ENCODE results near the gene NFKBIE.
A peak's percentile ranks its signal among the peaks of the same experiment; 100 is the strongest.

Gene NFKBIE

GRCh38 chr6:44247338-44248302, 17.7 kb downstream of the NFKBIE start:
- Histone ChIP-seq H3K4me3 (ENCODE audit: control insufficient read depth in 1 of 7, extremely low read depth in 1 of 7, insufficient read depth in 4 of 7, low read depth in 2 of 7, low read length in 6 of 7) (peak overlapping the region; percentile 67 to 100 (median 97)), H3K36me3 (ENCODE audit: control insufficient read depth in 4 of 4, insufficient read depth in 4 of 4, low read length in 3 of 4) (peaks cover 19 to 45% (median 35%) of the 10 kb centered on the region in 4 experiments), H3K27ac (ENCODE audit: insufficient read depth in 1 of 2, low read depth in 1 of 2, low read length in 2 of 2, poor library complexity in 1 of 2, severe bottlenecking in 2 of 2) (peak overlapping the region; percentile 88 to 96), H3K4me1 (ENCODE audit: control extremely low read depth in 1 of 4, control insufficient read depth in 4 of 4, insufficient read depth in 4 of 4, low read length in 3 of 4) (peaks cover 13 to 39% (median 31%) of the 10 kb centered on the region in 4 experiments), H3K9me3 (ENCODE audit: control extremely low read depth in 1 of 5, control insufficient read depth in 4 of 5, insufficient read depth in 2 of 5, low read depth in 1 of 5, low read length in 4 of 5) (no peaks in the 10 kb centered on the region), H3K27me3 (replicated peaks in 2 of 5; ENCODE audit: control insufficient read depth in 4 of 5, insufficient read depth in 5 of 5, low read length in 4 of 5) (no peaks in the 10 kb centered on the region)
- peak; percentile 86 to 94 (median 91) for DNase-seq
- ChIA-PET POLR2A (interaction anchor here (0.5 to 3.4 kb wide), 12 partner anchors 8 to 90 kb away, joined by 3 to 42 read pairs (median 5); partner anchors contain the start of genes NFKBIE, SLC29A1 and SLC35B2), CTCF (interaction anchor here (0.6 to 6.3 kb wide), 10 partner anchors 10 to 75 kb away, joined by 3 to 32 read pairs (median 4); partner anchors contain the start of gene SLC35B2)
- WGBS (ENCODE audit: insufficient coverage): 0% methylated on average over 28 of the region's 52 CpGs

- ChIA-PET CTCF (interaction anchor here (0.6 to 6.3 kb wide), 8 partner anchors 11 to 74 kb away, joined by 3 to 32 read pairs (median 6); partner anchors contain the start of gene SLC35B2), POLR2A (interaction anchor here (0.5 to 3.4 kb wide), 12 partner anchors 9 to 611 kb away, joined by 3 to 42 read pairs (median 5); partner anchors contain the start of genes MAD2L1BP, NFKBIE, SLC29A1 and SLC35B2)
- 0% methylated on average over 27 of the region's 34 CpGs for WGBS (ENCODE audit: insufficient coverage)
- peak within 1 kb of the TSS; percentile 67 to 100 (median 97) for H3K4me3 ChIP-seq (ENCODE audit: control insufficient read depth in 1 of 7, extremely low read depth in 1 of 7, insufficient read depth in 4 of 7, low read depth in 2 of 7, low read length in 6 of 7)
- H3K9me3 ChIP-seq (ENCODE audit: control extremely low read depth in 1 of 5, control insufficient read depth in 4 of 5, insufficient read depth in 2 of 5, low read depth in 1 of 5, low read length in 4 of 5): no peaks in the 10 kb centered on the region
- peaks cover 13 to 39% (median 31%) of the 10 kb centered on the region in 4 experiments for H3K4me1 ChIP-seq (ENCODE audit: control extremely low read depth in 1 of 4, control insufficient read depth in 4 of 4, insufficient read depth in 4 of 4, low read length in 3 of 4)
- DNase-seq: peak; percentile 98 to 99 (median 99)
- peak within 1 kb of the TSS; percentile 88 to 96 for H3K27ac ChIP-seq (ENCODE audit: insufficient read depth in 1 of 2, low read depth in 1 of 2, low read length in 2 of 2, poor library complexity in 1 of 2, severe bottlenecking in 2 of 2)
- peaks cover 19 to 40% (median 30%) of the 10 kb centered on the region in 4 experiments for H3K36me3 ChIP-seq (ENCODE audit: control insufficient read depth in 4 of 4, insufficient read depth in 4 of 4, low read length in 3 of 4)
- no peaks in the 10 kb centered on the region for H3K27me3 ChIP-seq (replicated peaks in 2 of 5; ENCODE audit: control insufficient read depth in 4 of 5, insufficient read depth in 5 of 5, low read length in 4 of 5)
Measured at GRCh38 chr6:44246663-44247337, 18.6 kb downstream of the NFKBIE start, which contains the start of gene HSP90AB1. TSS of gene HSP90AB1 (plus strand) at chr6:44247101. CDS start at chr6:44248630, 1,529 bp downstream.

DNA sequence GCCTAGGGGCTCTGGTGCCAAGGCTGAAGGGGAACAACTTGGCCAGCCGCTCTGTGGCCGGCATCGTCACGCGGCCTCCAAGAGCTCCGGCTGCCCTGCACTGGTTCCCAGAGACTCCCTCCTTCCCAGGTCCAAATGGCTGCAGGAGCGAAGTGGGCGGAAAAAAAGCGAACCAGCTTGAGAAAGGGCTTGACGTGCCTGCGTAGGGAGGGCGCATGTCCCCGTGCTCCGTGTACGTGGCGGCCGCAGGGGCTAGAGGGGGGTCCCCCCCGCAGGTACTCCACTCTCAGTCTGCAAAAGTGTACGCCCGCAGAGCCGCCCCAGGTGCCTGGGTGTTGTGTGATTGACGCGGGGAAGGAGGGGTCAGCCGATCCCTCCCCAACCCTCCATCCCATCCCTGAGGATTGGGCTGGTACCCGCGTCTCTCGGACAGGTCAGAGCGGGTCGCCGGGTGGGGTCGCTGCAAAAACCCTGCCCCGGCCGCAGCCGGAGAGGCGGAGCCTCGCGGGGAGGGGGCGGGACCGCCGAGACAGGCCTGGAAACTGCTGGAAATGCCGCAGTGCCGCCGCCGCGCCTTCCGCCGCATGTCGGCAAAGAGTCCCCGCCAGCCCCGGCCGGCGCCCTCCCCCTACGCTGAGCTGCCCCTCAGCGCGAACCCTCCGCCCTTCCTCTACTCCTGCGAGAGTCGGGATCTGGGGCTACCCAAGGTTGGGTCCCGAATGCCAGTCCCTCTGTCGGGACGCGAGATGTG, 19.3 kb downstream of the NFKBIE start:
- no peaks in the 10 kb centered on the region for H3K9me3 ChIP-seq (ENCODE audit: control extremely low read depth in 1 of 5, control insufficient read depth in 4 of 5, insufficient read depth in 2 of 5, low read depth in 1 of 5, low read length in 4 of 5)
- H3K27ac ChIP-seq (ENCODE audit: insufficient read depth in 1 of 2, low read depth in 1 of 2, low read length in 2 of 2, poor library complexity in 1 of 2, severe bottlenecking in 2 of 2): peak overlapping the region; percentile 88 to 96
- peak; percentile 80 to 88 (median 85) for DNase-seq
- CTCF ChIA-PET: interaction anchor here (0.6 to 6.3 kb wide), 15 partner anchors 8 to 93 kb away, joined by 3 to 32 read pairs (median 4); partner anchors contain the start of gene SLC35B2
- H3K27me3 ChIP-seq (replicated peaks in 2 of 5; ENCODE audit: control insufficient read depth in 4 of 5, insufficient read depth in 5 of 5, low read length in 4 of 5): no peaks in the 10 kb centered on the region
- H3K4me3 ChIP-seq (ENCODE audit: control insufficient read depth in 1 of 7, extremely low read depth in 1 of 7, insufficient read depth in 4 of 7, low read depth in 2 of 7, low read length in 6 of 7): peak overlapping the region; percentile 67 to 100 (median 97)
- WGBS (ENCODE audit: insufficient coverage): under 1% methylated on average over 59 of the region's 62 CpGs
- POLR2A ChIA-PET: interaction anchor here (0.6 to 3.4 kb wide), 14 partner anchors 8 to 1133 kb away, joined by 3 to 42 read pairs (median 4); partner anchors contain the start of genes MAD2L1BP, NFKBIE, SLC29A1 and SLC35B2
- H3K4me1 ChIP-seq (ENCODE audit: control extremely low read depth in 1 of 4, control insufficient read depth in 4 of 4, insufficient read depth in 4 of 4, low read length in 3 of 4): peaks cover 13 to 39% (median 31%) of the 10 kb centered on the region in 4 experiments
- peaks cover 19 to 33% (median 23%) of the 10 kb centered on the region in 4 experiments for H3K36me3 ChIP-seq (ENCODE audit: control insufficient read depth in 4 of 4, insufficient read depth in 4 of 4, low read length in 3 of 4)

GRCh38 chr6:44245391-44245911, 19.9 kb downstream of the NFKBIE start:
- peak overlapping the region in 6 of 7 experiments; percentile 96 to 100 (median 98) for H3K4me3 ChIP-seq (ENCODE audit: control insufficient read depth in 1 of 7, extremely low read depth in 1 of 7, insufficient read depth in 4 of 7, low read depth in 2 of 7, low read length in 6 of 7)
- peaks cover 15 to 26% (median 17%) of the 10 kb centered on the region in 4 experiments for H3K36me3 ChIP-seq (ENCODE audit: control insufficient read depth in 4 of 4, insufficient read depth in 4 of 4, low read length in 3 of 4)
- ChIA-PET POLR2A (interaction anchor here (0.5 to 3.4 kb wide), 5 partner anchors 8 to 1132 kb away, joined by 3 to 42 read pairs (median 4); partner anchors contain the start of gene SLC35B2), CTCF (interaction anchor here (0.9 to 6.3 kb wide), 15 partner anchors 8 to 93 kb away, joined by 3 to 32 read pairs (median 4); no protein-coding TSS in a partner anchor)
- peaks cover 13 to 37% (median 31%) of the 10 kb centered on the region in 4 experiments for H3K4me1 ChIP-seq (ENCODE audit: control extremely low read depth in 1 of 4, control insufficient read depth in 4 of 4, insufficient read depth in 4 of 4, low read length in 3 of 4)
- no peak overlapping the region for H3K27ac ChIP-seq (ENCODE audit: insufficient read depth in 1 of 2, low read depth in 1 of 2, low read length in 2 of 2, poor library complexity in 1 of 2, severe bottlenecking in 2 of 2)
- DNase-seq: no peak
- WGBS (ENCODE audit: insufficient coverage): 83% methylated on average over 12 of the region's 12 CpGs
- no peaks in the 10 kb centered on the region for H3K27me3 ChIP-seq (replicated peaks in 2 of 5; ENCODE audit: control insufficient read depth in 4 of 5, insufficient read depth in 5 of 5, low read length in 4 of 5)
- no peaks in the 10 kb centered on the region for H3K9me3 ChIP-seq (ENCODE audit: control extremely low read depth in 1 of 5, control insufficient read depth in 4 of 5, insufficient read depth in 2 of 5, low read depth in 1 of 5, low read length in 4 of 5)

GRCh38 chr6:44243345-44243744, 22.0 kb downstream of the NFKBIE start:
- CTCF ChIA-PET: interaction anchor here (0.8 to 6.3 kb wide), 4 partner anchors 8 to 71 kb away, joined by 3 to 32 read pairs (median 16); no protein-coding TSS in a partner anchor
- 96% methylated on average over 4 of the region's 7 CpGs for WGBS (ENCODE audit: insufficient coverage)

More at GRCh38 chr6:44243345-44243744, 22.0 kb downstream of the NFKBIE start:
- Histone ChIP-seq H3K9me3 (ENCODE audit: control extremely low read depth in 1 of 5, control insufficient read depth in 4 of 5, insufficient read depth in 2 of 5, low read depth in 1 of 5, low read length in 4 of 5) (no peaks in the 10 kb centered on the region), H3K4me1 (ENCODE audit: control extremely low read depth in 1 of 4, control insufficient read depth in 4 of 4, insufficient read depth in 4 of 4, low read length in 3 of 4) (peaks cover 5 to 20% (median 16%) of the 10 kb centered on the region in 4 experiments), H3K4me3 (ENCODE audit: control insufficient read depth in 1 of 7, extremely low read depth in 1 of 7, insufficient read depth in 4 of 7, low read depth in 2 of 7, low read length in 6 of 7) (no peak overlapping the region), H3K27me3 (replicated peaks in 2 of 5; ENCODE audit: control insufficient read depth in 4 of 5, insufficient read depth in 5 of 5, low read length in 4 of 5) (no peaks in the 10 kb centered on the region), H3K36me3 (ENCODE audit: control insufficient read depth in 4 of 4, insufficient read depth in 4 of 4, low read length in 3 of 4) (peaks cover 0 to 7% (median 1%) of the 10 kb centered on the region in 4 experiments), H3K27ac (ENCODE audit: insufficient read depth in 1 of 2, low read depth in 1 of 2, low read length in 2 of 2, poor library complexity in 1 of 2, severe bottlenecking in 2 of 2) (no peak overlapping the region)
- no peak for DNase-seq
- POLR2A ChIA-PET: no interaction called here

Measured in common myeloid progenitor, CD34-positive (primary cell).